Mesodermal cell (in vitro differentiated cells): ENCODE data around the gene PRM1. TPM values are rescaled to one million over a fixed set of nuclear protein-coding genes. Genes with fewer than 3 reads are reported as not detected.
A peak's percentile ranks its signal among the peaks of the same experiment; 100 is the strongest.

Experiments
- H3K27ac ChIP-seq: 2 replicates; pipeline ENCODE4 v1.7.0; 2013; ENCODE audit warnings: mild to moderate bottlenecking, low read depth, low read length, moderate library complexity; ENCODE audit not compliant: severe bottlenecking
- H3K36me3 ChIP-seq: 2 replicates; pipeline ENCODE4 v1.7.1; 2013; ENCODE audit warnings: mild to moderate bottlenecking, low read length, moderate library complexity; ENCODE audit not compliant: control insufficient read depth, insufficient read depth
- H3K4me1 ChIP-seq: one replicate; pipeline ENCODE4 v1.7.1; 2013; ENCODE audit warnings: mild to moderate bottlenecking, low read length; ENCODE audit not compliant: insufficient read depth, control insufficient read depth, poor library complexity, severe bottlenecking
- H3K4me3 ChIP-seq: 2 replicates; pipeline ENCODE4 v1.7.0; 2013; ENCODE audit warnings: low read length, control low read depth, mild to moderate bottlenecking; ENCODE audit not compliant: insufficient read depth, poor library complexity, severe bottlenecking; ENCODE audit errors: extremely low read depth
- H3K9me3 ChIP-seq: 2 replicates; pipeline ENCODE4 v1.7.1; 2013; ENCODE audit warnings: mild to moderate bottlenecking, low read length, moderate library complexity; ENCODE audit not compliant: control insufficient read depth
- WGBS, 2 experiments: methylation state at CpG; one replicate each; pipeline ENCODE4 v1.1.5; 2013; ENCODE audit warnings: missing lambda C conversion rate in 2 of 2; ENCODE audit not compliant: insufficient coverage in 2 of 2; 5-methylcytosine and 5-hydroxymethylcytosine counted together
- polyA plus RNA-seq, 2 experiments: library from polyadenylated mRNA; stranded (reverse); fragments of 50-300 nt; gene quantifications; one replicate each; pipeline ENCODE4 v1.2.3, GENCODE V29; 2013

PRM1 gene, protein sequence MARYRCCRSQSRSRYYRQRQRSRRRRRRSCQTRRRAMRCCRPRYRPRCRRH
- polyA plus RNA-seq (2013, experiment 1 of 2) = not detected
- polyA plus RNA-seq (2013, experiment 2 of 2) = not detected

- no peaks in the 10 kb centered on the region for H3K9me3 ChIP-seq
- H3K4me3 ChIP-seq = no peak within 1 kb of the TSS
- no peak within 1 kb of the TSS for H3K27ac ChIP-seq
- H3K4me1 ChIP-seq = no peaks in the 10 kb centered on the region
- no peaks in the 10 kb centered on the region for H3K36me3 ChIP-seq
- WGBS, 2 experiments = 81 to 83% methylated on average over 18 to 19 of the region's 25 CpGs
Observed at GRCh38 chr16:11280616-11281522, at the start of gene PRM1. TSS of gene PRM1 (minus strand) at chr16:11281330. CDS start at chr16:11281238, 92 bp downstream.

DNA sequence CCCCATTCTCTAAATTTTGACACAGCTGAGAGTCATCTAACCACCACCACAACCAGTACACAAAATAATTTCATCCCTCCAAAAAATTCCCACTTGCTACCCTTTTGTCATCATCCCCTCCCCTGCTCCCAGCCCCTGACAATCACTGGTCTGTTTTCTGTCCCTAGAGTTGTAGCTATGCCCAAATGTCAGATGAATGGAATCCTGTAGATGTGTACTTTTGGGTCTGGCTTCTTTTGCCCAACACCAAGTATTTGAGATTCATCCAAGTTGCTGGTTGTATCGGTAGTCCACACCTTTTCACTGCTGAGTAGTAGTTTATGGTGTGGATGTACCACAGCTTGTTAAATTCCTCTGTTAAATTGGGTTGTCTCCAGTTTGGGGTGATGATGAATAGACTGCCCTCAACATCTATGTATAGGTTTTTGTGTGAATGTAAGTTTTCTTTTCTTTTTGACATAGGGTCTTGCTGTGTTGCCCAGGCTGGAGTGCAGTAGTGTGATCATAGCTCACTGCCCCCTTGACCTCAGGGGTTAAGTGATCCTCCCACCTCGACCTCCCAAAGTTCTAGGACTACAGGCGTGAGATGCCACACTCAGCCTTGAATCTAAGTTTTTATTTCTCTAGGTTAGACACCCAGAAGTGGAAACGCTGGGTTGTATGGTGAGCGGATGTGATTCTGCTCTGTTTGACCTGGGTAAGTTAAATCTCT lies 49.6 kb upstream of the PRM1 start:
- Histone ChIP-seq H3K4me1 (peaks cover 14% of the 10 kb centered on the region), H3K36me3 (no peaks in the 10 kb centered on the region), H3K9me3 (peaks cover 12% of the 10 kb centered on the region), H3K4me3 (no peak overlapping the region), H3K27ac (no peak overlapping the region)
- WGBS, 2 experiments = 85 to 100% methylated on average over 2 to 4 of the region's 5 CpGs

- no peak overlapping the region for H3K4me3 ChIP-seq
- 67 to 100% methylated on average over 1 to 2 of the region's 3 CpGs for WGBS, 2 experiments
- peaks cover 10% of the 10 kb centered on the region for H3K9me3 ChIP-seq
- H3K4me1 ChIP-seq = peaks cover 16% of the 10 kb centered on the region
- no peaks in the 10 kb centered on the region for H3K36me3 ChIP-seq
- peak overlapping the region; percentile 98 for H3K27ac ChIP-seq
Observed at GRCh38 chr16:11329891-11330290, 48.8 kb upstream of the PRM1 start.

- no peaks in the 10 kb centered on the region for H3K36me3 ChIP-seq
- 0% methylated on average over 1 to 2 of the region's 6 CpGs for WGBS, 2 experiments
- peak overlapping the region; percentile 98 for H3K27ac ChIP-seq
- peaks cover 8% of the 10 kb centered on the region for H3K9me3 ChIP-seq
- peaks cover 16% of the 10 kb centered on the region for H3K4me1 ChIP-seq
- H3K4me3 ChIP-seq = peak overlapping the region; percentile 20
Observed at GRCh38 chr16:11329071-11329491, 48.0 kb upstream of the PRM1 start.

- Histone ChIP-seq H3K4me1 (peaks cover 16% of the 10 kb centered on the region), H3K9me3 (peaks cover 8% of the 10 kb centered on the region), H3K27ac (peak overlapping the region; percentile 98), H3K4me3 (peak overlapping the region; percentile 20), H3K36me3 (no peaks in the 10 kb centered on the region)
- WGBS, 2 experiments = 15 to 18% methylated on average over 9 of the region's 12 CpGs
Observed at GRCh38 chr16:11328172-11329070, 47.3 kb upstream of the PRM1 start.

DNA sequence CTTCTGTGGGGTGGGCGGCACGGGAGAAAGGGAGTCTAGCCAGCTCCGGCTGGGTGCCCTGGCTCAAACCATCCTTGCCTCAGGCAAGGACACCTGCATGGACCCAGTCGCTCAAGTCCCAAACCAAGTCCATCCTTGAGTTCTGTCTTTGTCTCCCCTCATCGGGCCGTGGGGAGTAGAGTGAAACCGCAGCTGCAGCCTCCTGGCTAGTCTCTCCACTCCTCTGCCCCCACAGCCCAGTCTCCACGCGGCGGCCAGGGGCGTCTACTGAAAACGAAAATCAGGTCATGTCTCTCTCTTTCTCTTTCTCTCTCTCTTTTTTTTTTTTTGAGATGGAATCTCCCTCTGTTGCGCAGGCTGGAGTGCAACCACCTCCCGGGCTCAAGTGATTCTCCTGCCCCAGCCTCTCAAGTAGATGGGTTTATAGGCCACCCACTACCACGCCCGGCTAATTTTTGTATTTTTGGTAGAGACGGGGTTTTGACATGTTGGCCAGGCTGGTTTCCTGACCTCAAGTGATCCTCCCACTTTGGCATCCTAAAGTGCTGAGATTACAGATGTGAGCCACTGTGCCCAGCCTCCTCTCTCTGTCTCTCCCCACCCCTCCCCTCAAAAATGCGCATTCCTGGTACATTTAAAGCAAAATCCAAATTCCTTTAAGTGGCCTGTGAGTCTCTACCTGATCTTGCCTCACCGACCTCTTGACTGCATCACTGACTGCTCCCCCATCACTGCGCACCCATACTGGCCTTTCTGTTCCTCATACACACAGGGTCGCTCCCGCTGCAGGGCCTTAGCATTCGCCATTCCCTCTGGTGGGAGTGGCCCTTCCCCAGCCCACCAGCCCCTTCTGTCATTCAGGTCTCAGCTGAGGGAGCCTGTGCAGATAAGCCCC lies 46.4 kb upstream of the PRM1 start:
- whole genome bisulfite sequencing, 2 experiments = 83 to 87% methylated on average over 17 to 20 of the region's 23 CpGs
- peak overlapping the region; percentile 98 for H3K27ac ChIP-seq

DNA sequence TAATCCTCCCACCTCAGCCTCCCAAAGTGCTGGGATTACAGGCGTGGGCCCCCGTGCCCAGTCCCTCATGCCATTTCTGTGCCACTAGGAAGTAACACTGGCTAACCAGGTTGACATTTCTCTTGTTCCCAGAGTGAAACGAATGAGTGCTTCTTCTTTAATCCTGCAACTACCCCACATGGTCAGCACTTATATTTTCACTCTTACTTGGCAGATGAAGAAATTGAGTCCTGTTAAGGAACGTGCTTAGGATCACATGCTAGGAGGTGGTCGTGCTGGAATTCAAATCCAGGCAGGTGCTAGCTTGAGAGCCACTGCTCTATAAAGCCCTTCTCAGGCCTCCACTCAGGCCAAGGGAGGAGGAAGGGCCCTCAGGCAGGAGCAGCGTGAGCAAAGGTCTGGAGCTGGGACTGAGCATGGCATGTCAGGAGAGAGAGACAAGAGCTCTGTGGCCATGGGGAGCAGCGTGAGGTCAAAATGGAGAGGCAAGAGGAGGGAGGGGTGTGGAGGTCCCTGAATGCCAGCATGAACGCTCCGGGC lies 45.7 kb upstream of the PRM1 start:
- H3K9me3 ChIP-seq = peaks cover 7% of the 10 kb centered on the region
- H3K4me1 ChIP-seq = peaks cover 16% of the 10 kb centered on the region
- 90 to 95% methylated on average over 5 to 9 of the region's 9 CpGs for WGBS, 2 experiments
- H3K4me3 ChIP-seq = no peak overlapping the region
- no peaks in the 10 kb centered on the region for H3K36me3 ChIP-seq
- H3K27ac ChIP-seq = no peak overlapping the region

More for the DNA sequence above, 46.4 kb upstream of the PRM1 start:
- Histone ChIP-seq H3K36me3 (no peaks in the 10 kb centered on the region), H3K9me3 (peaks cover 8% of the 10 kb centered on the region), H3K4me1 (peaks cover 16% of the 10 kb centered on the region), H3K4me3 (no peak overlapping the region)

- Histone ChIP-seq H3K4me1 (peaks cover 16% of the 10 kb centered on the region), H3K36me3 (no peaks in the 10 kb centered on the region), H3K27ac (no peak overlapping the region), H3K9me3 (peaks cover 5% of the 10 kb centered on the region), H3K4me3 (no peak overlapping the region)
- 88 to 90% methylated on average over 7 of the region's 9 CpGs for WGBS, 2 experiments
Observed at GRCh38 chr16:11326084-11326736, 45.1 kb upstream of the PRM1 start.
